Stimulated activated CD8-positive, alpha-beta memory T cell treated with anti-CD3 and anti-CD28 coated beads, Interleukin-7, amount 100 ng/mL, for 24 hours (primary cell): ENCODE results near the gene OR52K2.
"Not testable (repeated sequence)": the region's sequence is repeated elsewhere in the genome, so short reads cannot be mapped to it uniquely, and the experiment has no call there.

ENCODE experiments used
- DNase-seq: peaks from one replicate; pipeline ENCODE4 v3.0.0-alpha.2; 2020; ENCODE audit warnings: low read depth

OR52K2 gene

DNA sequence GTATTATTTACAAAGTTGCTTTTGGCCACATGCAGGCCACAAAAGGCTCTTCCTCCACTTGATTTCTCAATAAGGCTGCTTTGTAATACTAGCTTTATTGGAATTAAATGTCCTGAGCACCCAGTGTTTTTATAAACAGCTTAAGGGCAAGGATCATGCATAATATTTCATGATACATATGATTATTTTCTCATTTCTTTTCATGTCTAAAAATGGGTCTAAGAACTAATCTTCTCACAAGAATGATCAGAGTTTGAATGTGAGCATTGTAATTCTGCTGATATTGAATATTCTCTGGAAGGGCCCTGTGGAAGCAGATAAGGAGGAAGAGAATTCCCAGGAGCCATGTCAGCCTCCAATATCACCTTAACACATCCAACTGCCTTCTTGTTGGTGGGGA is at the start of gene OR52K2:
Gene OR52K2 (plus strand): TSS at position 301 of the 400 bp plus-strand sequence. CDS start 45 bp downstream, at position 346.
- DNase-seq: no peak

DNA sequence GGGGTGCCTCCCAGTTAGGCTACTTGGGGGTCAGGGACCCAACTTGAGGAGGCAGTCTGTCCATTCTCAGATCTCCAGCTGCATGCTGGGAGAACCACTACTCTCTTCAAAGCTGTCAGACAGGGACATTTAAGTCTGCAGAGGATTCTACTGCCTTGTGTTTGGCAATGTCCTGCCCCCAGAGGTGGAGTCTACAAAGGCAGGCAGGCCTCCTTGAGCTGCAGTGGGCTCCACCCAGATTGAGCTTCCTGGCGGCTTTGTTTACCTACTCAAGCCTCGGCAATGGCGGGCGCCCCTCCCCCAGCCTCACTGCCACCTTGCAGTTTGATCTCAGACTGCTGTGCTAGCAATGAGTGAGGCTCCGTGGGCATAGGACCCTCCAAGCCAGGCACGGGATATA is 42.9 kb upstream of the OR52K2 start:
- DNase-seq: not testable (repeated sequence)

DNA sequence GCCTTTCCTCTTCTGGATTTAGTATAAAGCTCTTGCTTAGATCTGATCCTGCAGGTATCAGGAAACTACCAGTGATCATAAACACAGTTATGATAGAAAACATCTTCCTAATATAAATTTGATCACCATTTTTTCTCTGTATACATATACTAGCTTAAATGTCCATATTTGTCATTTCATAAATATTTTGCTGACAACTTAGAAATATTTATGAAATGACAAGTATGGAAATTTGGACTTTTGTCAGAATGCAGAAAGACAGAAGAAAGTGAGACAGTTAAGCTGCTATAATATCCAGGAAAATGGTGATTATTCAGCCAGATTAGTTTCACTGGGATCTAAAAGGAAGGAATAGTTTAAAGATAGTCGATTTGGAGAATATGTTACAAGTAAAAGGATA is 32.8 kb upstream of the OR52K2 start:
- DNase-seq: no peak

DNA sequence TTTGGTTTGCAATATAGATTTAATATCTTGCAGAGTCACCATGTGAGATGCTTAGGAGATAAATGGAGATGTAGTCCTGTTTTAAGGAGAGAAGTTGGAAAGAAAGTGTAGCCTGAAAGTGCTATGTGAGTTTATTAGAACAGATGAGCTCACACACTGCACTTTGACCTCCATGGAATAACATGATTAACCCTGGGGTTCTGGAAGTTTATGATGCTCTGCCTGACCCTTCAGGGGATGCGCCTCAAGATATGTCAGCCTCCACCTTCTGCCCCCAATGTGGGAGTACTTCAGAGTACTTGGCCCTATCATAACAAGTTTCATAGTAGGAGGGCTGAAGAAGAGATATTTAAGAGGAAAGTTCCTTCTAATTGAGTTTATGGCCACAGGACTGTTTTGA is 32.3 kb upstream of the OR52K2 start:
- no peak for DNase-seq

DNA sequence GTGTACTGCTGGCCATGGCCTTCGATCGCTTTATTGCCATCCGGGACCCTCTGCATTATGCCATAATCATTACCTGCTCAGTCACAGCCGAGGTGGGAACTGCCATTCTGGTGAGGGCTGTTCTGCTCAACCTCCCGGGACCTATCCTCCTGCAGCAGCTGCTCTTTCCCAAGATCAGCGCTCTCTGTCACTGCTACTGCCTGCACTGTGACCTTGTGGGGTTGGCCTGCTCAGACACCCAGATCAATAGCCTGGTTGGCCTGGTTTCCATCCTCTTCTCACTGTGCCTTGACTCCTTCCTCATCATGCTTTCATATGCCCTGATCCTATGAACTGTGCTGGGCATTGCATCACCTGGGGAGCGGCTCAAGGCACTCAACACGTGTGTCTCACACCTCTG is 30.7 kb upstream of the OR52K2 start:
- DNase-seq: no peak

DNA sequence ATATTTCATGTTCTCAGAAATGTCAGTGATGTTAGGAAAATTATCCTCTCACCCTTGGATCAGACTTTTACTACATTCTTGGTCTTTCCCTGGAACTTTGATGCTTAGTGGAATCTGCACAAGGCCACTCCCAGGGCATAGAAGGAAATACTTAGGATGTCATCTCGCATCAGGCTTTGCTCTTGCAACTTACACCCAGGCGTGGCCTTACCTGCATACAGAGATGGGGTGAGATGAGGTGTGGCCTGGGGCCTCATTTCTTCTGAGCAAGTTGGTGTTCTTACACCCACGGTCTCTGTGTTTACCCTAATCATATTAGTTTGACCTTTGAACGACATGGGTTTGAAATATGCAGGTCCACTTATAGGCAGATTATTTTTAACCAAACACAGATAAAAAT is 19.0 kb upstream of the OR52K2 start:
- no peak for DNase-seq

DNA sequence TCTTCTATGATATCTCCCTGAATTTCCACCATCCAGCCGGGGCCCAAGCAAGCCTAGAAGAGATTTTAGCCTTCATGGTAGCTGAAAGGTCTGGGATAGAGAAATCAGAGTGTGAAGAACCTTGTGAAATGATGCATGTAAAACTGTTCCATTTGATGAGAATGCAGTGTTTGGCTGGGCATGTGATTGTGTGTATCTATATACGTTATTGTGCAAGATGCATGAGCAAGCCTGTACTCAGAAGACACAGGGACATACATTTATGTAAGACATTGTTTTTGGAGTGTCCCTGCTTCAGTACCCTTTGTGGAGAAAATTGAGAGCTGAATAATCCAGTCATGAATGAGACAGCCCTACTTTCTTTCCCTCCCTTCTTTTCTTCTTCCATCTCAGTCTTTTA is 15.2 kb upstream of the OR52K2 start:
- DNase-seq: no peak

DNA sequence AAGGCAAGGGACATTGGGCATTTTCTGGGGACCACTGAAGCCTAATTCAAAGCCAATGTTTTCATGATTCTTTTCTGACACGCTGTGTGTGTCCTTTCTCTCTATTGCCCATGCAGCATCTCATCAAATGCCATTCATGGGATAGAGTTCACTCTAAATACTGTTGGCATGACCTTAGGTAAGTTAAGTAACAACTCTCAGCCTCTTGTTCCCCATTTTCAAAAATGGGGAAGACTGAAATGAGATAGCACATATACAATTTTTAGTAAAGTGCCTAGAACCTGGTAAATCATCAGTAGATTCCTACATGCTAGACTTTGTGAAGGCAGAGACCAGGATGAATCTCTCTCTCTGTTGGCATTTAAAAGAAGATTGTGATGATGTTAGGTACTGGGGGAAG is 12.7 kb upstream of the OR52K2 start:
- DNase-seq: no peak

DNA sequence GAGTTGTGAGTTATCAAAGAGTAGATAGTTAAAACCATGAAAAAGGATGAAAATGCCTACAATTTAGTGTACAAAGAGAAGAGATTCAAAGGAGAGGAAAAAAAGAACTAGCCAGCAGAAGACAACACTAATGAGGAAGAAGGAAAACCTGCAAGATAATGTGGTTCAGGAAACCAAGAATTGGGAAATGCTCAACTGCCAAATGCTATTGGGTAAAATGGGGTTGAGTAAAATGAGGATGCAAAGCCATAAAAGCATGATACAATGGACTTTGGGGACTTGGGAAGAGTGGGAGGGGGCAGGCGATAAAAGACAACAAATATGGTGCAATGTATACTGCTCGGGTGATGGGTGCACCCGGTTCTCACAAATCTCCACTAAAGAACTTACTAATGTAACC is 7.6 kb upstream of the OR52K2 start:
- no peak for DNase-seq

DNA sequence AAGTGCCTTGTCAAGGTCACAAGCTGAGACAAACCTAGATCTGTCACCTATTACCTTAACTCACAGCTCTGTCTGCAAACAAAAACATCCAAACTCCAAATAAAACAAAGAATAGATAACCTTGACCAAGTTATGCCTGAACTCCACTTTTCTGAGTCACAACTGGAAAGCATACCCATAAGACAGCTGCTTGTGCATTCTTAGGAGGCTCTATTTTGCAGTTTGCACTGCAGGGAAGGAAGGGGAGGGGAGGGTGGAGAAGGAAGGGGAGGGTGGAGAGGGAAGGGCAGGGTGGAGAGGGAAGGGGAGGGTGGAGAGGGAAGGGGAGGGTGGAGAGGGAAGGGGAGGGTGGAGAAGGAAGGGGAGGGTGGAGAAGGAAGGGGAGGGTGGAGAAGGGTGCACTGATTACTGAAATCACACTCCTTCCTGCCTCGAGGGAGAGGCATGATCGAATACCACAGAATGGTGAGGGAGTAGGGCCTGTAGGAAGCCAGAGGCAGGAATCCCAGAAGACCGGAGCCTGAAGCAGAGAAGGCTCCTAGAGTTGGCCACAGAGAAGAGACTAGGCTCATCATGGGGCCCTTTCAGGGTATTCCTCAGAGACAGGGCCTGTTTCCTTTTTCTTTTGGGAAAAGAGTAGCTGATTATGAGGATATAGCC is 5.7 kb upstream of the OR52K2 start:
- no peak for DNase-seq

DNA sequence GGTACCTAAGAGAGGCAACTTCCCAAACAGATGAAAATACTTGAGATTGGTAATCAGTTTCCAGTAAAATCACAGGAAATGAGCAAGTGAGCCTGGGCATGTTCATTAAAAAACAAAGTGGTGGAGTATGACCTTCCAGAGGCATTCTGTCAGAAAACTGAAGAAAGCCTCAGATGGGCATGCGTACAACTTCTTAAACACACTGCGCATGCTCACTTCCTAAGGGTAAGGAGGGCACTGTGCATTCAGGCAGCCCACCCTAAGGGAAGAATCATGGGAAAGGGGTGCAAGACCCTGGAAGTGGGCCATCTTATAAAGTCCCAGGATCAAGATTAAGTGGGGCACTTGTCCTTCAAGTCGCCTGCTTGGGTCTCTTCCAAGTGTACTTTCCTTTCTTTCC is 4.0 kb downstream of the OR52K2 start:
- no peak for DNase-seq

DNA sequence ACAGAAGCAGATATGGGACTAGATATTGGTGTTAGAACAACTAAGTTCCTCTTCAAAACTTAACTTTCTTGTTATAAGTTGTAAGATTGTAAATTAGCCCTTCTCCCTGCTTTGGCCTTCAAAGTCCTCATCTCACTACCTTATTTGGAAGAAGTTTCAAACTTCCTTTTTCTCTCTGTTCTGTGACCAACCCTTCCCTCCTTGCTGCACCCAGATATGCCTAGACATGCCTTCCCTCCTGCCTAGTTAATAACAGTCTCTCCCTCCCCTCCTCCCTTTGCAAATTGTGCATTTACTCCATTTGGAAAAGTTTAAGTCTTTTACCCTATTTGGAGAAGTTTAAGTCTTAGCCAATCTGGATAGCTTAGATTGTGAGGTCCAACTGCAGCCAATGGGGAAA is 4.9 kb downstream of the OR52K2 start:
- DNase-seq: no peak

DNA sequence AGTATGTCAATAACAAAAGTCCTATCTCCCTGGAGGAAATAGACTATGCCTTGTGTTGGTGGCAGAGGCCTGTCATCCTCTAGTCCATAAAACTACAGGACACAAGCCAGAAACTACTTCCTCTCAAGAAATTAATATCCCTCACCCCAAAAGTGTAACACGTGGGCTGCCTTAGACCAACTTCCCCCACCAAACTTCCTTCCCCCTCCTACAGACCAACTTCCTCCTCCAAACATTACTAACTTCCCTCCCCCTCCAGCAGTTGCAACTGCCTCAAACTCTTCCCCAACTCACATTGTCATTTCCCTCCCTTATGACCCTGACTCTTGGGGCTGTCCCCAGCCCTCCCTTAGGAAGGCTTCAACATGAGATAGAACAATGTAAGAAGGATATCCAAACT is 6.3 kb downstream of the OR52K2 start:
- DNase-seq: no peak

DNA sequence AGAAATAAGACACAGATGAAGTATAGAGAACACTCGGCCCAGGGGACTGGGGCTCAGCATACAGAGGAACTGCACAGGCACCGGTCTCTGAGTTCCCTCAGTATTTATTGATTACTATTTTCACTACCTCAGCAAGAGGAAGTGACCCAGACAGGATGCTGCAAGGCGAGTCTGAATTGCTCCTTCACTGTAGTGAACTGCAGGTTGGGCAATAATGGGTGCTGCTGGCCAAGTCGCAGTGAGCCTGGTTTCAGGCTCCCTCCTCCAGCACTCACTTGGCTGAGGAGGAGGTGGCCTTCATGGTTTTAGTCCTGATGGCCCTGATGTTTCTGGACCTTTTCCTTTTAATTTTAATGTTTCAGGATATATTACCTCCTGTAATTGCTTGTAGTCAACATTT is 10.4 kb downstream of the OR52K2 start:
- no peak for DNase-seq

DNA sequence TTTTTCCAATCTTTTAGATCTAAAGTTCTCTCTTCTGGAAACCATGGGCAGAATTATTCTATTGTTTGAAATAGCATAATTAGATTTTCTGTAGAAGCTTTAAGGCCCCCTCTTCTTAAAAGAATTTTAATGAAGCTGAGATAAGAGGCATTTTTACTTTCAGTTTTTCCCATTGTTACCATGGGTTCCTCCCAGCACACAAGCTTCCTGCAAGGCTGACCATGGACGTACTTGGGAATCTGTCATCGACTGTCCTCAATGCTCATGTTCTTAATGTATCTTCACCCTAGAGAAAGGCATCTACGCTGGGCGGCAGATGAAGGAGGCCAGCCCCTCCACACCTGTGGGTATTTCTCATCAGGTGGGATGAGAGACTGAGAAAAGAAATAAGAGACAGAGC is 11.1 kb downstream of the OR52K2 start:
- no peak for DNase-seq

DNA sequence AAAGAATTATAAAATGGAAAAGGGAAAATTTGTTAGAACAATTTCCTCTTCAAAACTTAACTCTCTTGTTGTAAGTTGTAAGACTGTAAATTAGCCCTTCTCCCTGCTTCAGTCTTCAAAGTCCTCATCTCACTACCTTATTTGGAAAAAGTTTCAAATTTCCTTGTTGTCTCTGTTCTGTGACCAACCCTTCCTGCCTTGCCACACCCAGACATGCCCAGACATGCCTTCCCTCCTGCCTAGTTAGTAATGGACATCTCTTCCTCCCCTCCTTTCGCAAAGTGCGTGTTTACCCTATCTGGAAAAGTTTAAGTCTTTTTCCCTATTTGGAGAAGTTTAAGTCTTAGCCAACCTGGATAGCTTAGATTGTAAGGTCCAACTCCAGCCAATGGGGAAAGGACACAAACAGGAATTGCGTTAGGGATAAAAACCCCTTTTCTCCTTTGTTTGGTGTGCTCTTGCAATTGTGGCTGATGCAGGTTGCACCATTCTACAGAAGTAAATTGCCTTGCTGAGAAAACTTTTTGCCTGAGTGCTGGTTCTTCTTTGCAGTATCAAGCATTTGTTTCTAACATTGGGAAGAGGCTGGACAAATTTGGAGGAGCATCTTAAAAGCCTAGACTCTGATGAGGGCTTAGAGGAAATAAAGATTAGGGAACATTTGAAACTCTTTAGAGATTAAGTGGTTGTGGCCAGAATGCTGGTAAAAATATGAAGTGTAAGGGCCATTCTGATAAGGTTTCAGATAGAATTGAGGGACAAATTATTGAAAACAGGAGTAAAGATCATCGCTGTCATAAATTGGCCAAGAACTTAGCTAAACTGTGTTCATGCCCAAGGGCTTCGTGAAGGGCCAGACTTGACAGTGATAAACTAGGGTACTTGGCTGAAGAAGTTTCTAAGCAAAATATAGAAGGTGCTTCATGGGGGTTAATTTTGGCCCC is 15.4 kb downstream of the OR52K2 start:
- DNase-seq: no peak

DNA sequence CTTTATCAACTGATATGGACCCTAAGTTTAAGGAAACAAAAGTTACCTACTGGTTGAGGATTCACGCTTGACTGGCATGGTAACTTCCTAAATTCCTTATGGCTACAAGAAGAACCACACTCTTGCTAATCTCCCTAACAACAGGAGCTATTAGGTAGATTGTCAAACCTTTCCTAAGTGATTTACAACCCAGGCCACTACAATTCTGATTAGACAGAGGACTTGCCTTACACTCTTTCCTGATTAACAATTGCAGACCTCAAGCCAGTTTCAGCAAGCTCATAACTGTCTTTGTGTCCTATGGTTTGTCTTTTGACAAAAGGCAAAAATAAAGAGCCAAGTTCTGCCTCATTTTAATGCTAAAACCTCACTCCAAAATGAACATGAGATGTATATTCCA is 16.3 kb downstream of the OR52K2 start:
- no peak for DNase-seq

DNA sequence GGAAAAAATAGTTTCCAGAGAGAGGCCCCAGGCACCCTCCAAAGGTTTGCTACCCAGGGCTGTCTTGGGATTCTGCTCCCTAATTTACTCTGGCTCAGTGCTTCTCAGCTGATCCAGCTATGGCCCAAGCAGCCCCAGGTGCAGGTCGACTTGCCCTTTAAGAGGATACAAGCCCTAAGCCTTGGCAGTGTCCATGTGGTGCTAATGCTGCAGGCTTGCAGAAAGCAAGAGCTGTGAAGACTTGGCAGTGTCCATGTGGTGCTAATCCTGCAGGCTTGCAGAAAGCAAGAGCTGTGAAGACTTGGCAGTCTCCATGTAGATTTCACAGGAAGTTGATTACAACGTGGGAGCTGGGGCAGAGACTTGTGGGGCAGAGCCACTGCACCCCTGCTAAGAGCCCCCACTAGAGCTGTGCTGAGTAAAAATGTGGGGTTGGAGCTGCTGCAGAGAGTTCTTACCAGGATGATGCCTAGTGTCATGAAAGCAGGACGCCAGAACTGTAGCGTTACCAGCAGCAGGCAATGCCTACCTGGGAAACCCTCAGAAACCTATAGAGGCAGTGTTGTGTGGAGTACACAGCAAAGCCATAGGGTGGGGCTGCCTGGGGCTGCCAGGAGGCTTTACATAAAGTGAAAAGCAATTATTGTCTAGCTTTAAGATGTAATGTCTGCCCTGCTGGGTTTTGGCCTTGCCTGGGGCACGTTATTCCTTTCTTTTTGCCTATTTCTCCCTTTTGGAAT is 17.2 kb downstream of the OR52K2 start:
- DNase-seq: no peak

DNA sequence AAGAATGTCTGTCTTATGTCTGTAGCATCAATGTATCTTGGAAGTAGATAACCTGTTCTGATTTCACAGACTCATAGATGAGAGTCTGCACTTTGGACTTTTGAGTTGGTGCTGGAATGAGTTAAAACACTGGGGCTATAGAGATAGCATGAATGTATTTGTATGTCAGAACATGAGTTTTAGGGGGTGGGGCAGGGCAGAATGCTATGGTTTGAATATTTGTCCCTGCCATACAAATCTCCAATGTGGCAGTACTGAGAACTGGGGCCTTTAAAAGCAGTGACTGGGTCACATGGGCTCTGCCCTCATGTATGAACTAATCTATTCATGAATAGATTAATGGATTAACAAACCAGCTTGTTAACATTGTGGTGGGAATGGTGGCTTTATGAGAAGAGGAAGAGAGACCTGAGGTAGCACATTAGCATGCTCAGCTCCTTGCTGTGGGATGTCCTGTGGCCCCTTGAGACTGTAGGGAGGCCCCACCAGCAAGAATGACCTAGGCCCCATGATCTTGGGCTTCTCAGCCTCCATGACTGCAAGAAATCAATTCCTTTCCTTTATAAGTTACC is 17.9 kb downstream of the OR52K2 start:
- no peak for DNase-seq

DNA sequence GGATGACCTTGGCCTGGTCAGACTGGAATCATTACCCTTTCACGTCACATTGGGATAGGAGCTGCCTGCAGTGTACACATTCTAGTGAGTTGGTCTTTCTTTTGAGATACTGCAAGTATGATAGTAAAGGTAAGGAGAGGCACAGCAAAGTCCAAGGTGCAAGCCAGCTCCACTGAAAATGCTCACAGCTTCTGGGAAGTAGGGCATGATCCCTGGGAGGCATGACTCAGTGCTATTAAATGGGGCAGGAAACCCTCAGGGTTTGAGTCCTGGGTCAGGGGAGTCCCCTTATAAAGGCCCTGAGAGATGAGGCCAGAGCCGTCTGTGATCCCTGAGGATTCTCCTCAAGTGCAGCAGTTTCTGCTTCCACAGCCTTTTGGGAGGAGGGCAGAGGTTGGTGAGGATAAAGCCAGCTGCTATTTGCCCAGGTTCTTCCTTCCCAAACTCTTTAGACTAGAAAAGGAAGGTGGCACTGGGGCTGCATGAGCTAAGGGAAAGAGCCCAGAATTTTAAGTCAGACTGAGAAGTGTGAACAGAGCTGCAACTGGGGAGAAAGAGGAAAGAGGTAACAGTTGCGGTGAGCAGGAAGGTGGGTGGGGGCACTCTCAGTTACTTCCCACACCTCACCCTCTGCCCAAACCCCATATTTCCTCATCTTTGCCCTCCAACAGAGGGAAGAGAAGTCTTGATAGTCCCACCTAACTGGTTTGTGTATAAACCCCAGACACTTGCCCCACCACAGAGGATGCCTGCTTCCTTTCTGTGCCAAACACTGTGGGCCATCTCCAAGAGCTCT is 18.9 kb downstream of the OR52K2 start:
- no peak for DNase-seq

DNA sequence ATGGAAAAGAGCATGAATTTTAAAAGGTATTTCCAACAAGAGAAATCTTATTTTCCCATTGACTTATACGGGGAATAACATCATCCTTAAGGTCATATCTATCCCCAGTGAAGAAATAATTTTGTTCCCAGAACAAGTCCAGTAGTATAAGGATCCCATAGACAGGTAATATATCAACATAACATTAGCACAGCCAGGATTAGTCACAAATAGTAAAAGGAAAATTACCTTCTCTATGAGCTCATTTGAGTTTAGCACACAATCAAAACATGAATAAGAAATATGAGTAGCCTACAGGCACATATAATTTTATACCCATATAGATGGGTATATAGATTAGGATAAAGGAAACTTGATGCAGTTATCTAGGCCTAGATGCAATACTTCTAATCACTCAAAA is 30.5 kb downstream of the OR52K2 start:
- no peak for DNase-seq
